HEK293 (cell line): ENCODE measurements around the gene C2CD3.

Experiments
- CTCF ChIP-seq: fragments of 450-650 bp; formaldehyde crosslinking; IDR thresholded peaks from 2 replicates; pipeline ENCODE4 v1.5.1; 2016; ENCODE audit warnings: missing biosample characterization, missing genetic modification characterization
- ZNF169 ChIP-seq: fragments of 450-650 bp; formaldehyde crosslinking; IDR thresholded peaks from 2 replicates; pipeline ENCODE4 v1.5.1; 2016; ENCODE audit warnings: missing biosample characterization, missing genetic modification characterization
- TF ChIP-seq, protein P1 (sequence below): fragments of 450-650 bp; formaldehyde crosslinking; IDR thresholded peaks from 2 replicates; pipeline ENCODE4 v1.5.1; 2016; ENCODE audit warnings: missing biosample characterization, missing genetic modification characterization

- TF ChIP-seq, protein P1, sequence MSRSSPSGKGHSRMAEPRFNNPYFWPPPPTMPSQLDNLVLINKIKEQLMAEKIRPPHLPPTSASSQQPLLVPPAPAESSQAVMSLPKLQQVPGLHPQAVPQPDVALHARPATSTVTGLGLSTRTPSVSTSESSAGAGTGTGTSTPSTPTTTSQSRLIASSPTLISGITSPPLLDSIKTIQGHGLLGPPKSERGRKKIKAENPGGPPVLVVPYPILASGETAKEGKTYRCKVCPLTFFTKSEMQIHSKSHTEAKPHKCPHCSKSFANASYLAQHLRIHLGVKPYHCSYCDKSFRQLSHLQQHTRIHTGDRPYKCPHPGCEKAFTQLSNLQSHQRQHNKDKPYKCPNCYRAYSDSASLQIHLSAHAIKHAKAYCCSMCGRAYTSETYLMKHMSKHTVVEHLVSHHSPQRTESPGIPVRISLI: no peak
- TF ChIP-seq CTCF (tag by site-specific recombination) (no peak), ZNF169 (tag by site-specific recombination) (no peak)
These were observed 28.9 kb downstream of the C2CD3 start for GRCh38 chr11:74141908-74142307.
